GM12892 (cell line): ENCODE data around the gene SGPL1.

Experiments
- POLR2A ChIP-seq: IDR thresholded peaks from 2 replicates; pipeline ENCODE4 v1.6.1; 2011; ENCODE audit warnings: low read depth, low read length, control low read depth
- POLR2AphosphoS5 ChIP-seq: IDR thresholded peaks from 2 replicates; pipeline ENCODE4 v1.6.1; 2011; ENCODE audit warnings: low read depth, low read length, control low read depth

GRCh38 chr10:70916241-70916640 is 100.5 kb downstream of the SGPL1 start:
- TF ChIP-seq POLR2AphosphoS5: no peak
- TF ChIP-seq POLR2A: no peak
